ES-I3 (cell line): ENCODE results near the gene TRIM50.
"Not testable (repeated sequence)": the region's sequence is repeated elsewhere in the genome, so short reads cannot be mapped to it uniquely, and the experiment has no call there.

Experiments used
- H3K36me3 ChIP-seq: 2 replicates; pipeline ENCODE4 v1.6.1; 2013; ENCODE audit warnings: mild to moderate bottlenecking, low read length, control low read depth, moderate library complexity; ENCODE audit not compliant: insufficient read depth
- H3K4me1 ChIP-seq: 2 replicates; pipeline ENCODE4 v1.6.1; 2013; ENCODE audit warnings: mild to moderate bottlenecking, control low read depth, low read length; ENCODE audit not compliant: insufficient read depth
- H3K9ac ChIP-seq: 2 replicates; pipeline ENCODE4 v1.6.1; 2013; ENCODE audit warnings: low read depth, mild to moderate bottlenecking, low read length, moderate library complexity
- H3K9me3 ChIP-seq: 2 replicates; pipeline ENCODE4 v1.6.1; 2013; ENCODE audit warnings: mild to moderate bottlenecking, low read length, moderate library complexity; ENCODE audit not compliant: control insufficient read depth, insufficient read depth

Gene TRIM50

DNA sequence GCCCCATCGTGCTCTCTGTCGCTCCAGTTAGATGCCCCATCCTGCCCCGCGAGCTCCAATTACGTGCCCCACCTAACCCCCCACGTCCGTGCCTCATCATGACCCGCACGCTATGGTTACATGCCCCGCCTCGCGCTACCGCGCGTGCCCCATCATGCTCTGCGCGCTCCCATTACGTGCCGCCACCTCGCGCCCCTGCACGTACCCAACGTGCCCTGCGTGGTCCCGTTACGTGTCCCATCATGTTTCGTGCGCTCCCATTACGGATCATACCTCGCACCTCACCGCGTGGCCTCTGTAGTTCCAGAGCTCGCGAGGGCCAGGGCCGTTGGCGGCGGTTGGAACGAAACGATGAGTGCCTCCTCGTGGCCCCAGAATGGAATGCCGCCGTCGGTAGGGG, at the start of gene TRIM50, which contains the start of gene FKBP6:
TRIM50 (minus strand) TSS at position 161 of the 400 bp plus-strand sequence. CDS start 3,295 bp downstream, outside the sequence.
FKBP6 (plus strand) TSS at position 240 of the 400 bp plus-strand sequence. CDS start 268 bp downstream, outside the sequence.
- not testable (repeated sequence) for H3K36me3 ChIP-seq, H3K9ac ChIP-seq
- H3K4me1 ChIP-seq, result peaks cover 14% of the 10 kb centered on the region

GRCh38 chr7:73376671-73377412, 49.0 kb upstream of the TRIM50 start:
- no peaks in the 10 kb centered on the region for H3K9me3 ChIP-seq
- no peak overlapping the region for H3K9ac ChIP-seq
- no peaks in the 10 kb centered on the region for H3K36me3 ChIP-seq
- H3K4me1 ChIP-seq, result no peaks in the 10 kb centered on the region

More for the DNA sequence above, at the start of gene TRIM50, which contains the start of gene FKBP6:
- H3K9me3 ChIP-seq, result not testable (repeated sequence)

GRCh38 chr7:73376262-73376661, 48.4 kb upstream of the TRIM50 start:
- H3K4me1 ChIP-seq, H3K36me3 ChIP-seq, H3K9me3 ChIP-seq, H3K9ac ChIP-seq: not testable (repeated sequence)

DNA sequence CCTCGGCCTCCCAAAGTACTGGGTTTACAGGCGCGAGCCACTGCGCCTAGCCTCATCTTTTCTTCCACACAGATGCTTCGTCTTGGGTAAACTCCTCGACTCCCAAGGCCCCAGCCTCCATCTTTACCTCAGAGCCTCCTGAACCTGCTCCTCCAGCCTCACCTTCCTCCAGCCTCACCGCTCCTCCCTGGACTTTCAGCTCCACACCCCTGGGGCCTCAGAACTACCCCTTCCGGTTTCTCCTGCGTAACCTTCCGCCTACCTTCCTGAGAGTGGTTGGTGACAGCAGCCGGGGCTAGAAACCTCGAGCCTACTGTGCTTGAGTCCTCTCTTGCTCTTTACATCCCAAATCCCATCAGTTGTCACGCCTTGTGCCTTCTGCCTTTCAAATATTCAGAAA, 45.9 kb upstream of the TRIM50 start:
- no peak overlapping the region for H3K9ac ChIP-seq
- H3K36me3 ChIP-seq, result no peaks in the 10 kb centered on the region
- no peaks in the 10 kb centered on the region for H3K9me3 ChIP-seq
- H3K4me1 ChIP-seq, result no peaks in the 10 kb centered on the region

DNA sequence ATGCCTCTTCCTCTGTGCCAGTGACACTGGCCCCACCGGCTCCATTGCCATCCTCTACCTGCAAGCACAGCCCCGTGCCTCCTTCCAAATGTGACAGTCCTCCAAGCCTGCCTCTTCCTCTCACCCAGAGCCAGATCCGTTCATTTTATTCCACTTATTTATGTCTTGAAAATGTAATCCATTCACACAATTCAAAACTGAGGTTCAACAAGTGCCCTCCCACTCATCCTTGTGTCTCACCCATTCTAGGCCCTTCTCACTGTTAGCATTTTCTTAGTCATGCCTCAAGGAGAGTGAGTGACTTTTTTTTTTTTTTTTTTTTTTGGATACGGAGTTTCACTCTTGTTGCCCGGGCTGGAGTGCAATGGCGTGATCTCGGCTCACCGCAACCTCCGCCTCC, 41.7 kb upstream of the TRIM50 start:
- Histone ChIP-seq H3K36me3 (no peaks in the 10 kb centered on the region), H3K9ac (no peak overlapping the region), H3K9me3 (no peaks in the 10 kb centered on the region), H3K4me1 (no peaks in the 10 kb centered on the region)

DNA sequence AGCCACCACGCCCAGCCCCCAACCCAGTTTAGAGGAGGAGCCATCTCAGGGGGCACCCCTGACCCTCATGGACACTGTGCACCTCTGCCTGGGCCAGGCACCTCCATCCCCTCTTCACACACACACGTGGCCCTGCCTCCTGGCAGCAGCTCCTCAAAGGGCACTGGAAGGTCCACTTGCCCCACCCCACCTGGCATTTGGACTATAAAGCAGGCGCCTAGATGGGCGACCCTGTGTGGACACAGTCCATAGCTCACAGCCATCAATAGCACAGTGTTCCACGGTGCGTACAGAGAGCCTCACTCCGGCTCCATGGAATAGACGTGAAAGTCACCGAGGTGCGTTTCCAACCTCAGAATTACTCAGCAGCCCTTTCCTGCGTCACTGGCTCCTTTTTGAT, 41.1 kb upstream of the TRIM50 start:
- Histone ChIP-seq H3K36me3 (no peaks in the 10 kb centered on the region), H3K4me1 (no peaks in the 10 kb centered on the region), H3K9ac (no peak overlapping the region), H3K9me3 (no peaks in the 10 kb centered on the region)

DNA sequence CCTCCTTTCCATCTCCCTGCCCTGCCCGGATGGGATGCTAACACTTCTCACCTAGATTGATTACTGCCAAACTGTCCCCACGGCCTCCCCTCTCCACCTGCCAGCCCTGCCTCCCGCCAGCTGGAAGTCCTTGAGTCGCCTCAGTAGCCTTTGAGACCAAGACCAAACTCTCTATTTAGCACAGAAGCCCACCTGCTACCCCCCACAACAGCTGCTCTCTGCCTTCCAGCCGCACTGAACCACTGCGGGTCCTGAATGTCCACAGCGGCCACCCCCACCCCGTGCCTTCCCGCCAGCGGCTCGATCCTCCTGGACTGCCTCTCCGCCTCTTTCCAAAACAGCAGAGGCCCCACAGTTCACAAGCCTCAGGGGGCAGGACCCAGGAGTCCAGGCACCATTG, 39.1 kb upstream of the TRIM50 start:
- Histone ChIP-seq H3K36me3 (no peaks in the 10 kb centered on the region), H3K9ac (no peak overlapping the region), H3K9me3 (no peaks in the 10 kb centered on the region), H3K4me1 (no peaks in the 10 kb centered on the region)

DNA sequence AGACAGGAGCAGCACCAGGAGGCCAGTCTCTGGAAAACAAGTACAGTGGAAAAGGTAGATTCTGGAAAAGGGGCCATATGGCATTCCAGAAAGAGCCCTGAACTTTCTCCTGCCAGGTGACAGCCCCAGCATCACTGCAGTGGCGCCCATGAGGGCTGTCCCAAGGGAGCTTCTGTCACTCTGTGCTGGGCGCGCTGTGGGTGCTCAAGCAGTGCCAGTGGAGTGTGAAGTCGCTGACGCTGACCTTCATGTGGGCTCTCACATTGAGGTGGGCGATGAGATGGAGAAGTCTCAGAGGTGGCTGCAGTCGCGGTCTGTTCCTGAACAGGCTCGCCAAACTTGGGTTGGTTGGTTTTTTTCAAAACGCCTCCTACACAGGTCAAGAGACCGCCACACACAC, 38.2 kb upstream of the TRIM50 start:
- H3K9me3 ChIP-seq, result no peaks in the 10 kb centered on the region
- H3K36me3 ChIP-seq, result no peaks in the 10 kb centered on the region
- H3K9ac ChIP-seq, result no peak overlapping the region
- no peaks in the 10 kb centered on the region for H3K4me1 ChIP-seq

- H3K9ac ChIP-seq, result no peak overlapping the region
Observed at GRCh38 chr7:73364006-73364728, 36.3 kb upstream of the TRIM50 start.

DNA sequence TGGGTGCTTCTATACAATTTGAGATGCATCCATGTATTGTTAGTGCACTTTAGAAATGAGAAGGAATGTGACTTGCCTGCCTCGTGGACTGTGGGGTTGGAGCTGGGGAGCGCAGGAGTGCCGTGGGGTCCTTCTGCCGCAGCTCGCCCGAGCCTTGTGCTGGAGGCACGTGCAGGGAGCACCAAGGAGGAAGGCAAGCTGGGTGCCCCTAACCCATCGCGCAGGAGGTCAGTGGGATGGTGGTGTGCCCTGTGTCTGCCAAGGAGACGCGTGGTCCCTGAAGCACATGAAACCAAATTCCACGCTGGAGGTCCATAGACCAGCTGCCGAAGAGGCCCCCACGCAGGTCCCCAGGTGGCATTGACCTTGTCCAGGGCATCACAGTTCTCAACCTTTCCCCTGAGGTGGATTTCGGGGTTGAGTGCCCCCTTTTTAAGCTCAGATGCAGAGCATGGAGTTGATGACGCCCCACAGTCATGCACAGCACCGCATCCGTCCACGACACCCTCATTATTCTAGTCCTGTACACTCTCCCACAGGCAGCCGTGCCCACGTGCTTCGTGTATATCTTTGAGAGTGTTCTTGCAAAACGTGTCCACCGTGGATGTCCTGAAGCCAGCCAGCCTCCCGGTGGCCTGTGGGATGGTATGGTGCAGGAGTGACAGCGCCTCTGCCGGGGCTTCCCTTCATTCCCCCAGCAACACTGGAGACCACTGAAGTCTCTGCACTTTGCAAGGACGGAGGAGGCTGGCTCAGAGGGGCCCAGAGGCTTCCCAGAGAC, 35.5 kb upstream of the TRIM50 start:
- H3K36me3 ChIP-seq, result no peaks in the 10 kb centered on the region
- no peak overlapping the region for H3K9ac ChIP-seq
- no peaks in the 10 kb centered on the region for H3K9me3 ChIP-seq
- H3K4me1 ChIP-seq, result 0 out of 2 replicates have a peak, but pooled peaks cover 1% of the 10 kb centered on the region

More at GRCh38 chr7:73364006-73364728, 36.3 kb upstream of the TRIM50 start:
- no peaks in the 10 kb centered on the region for H3K9me3 ChIP-seq
- H3K36me3 ChIP-seq, result no peaks in the 10 kb centered on the region
- no peaks in the 10 kb centered on the region for H3K4me1 ChIP-seq

GRCh38 chr7:73360590-73360989, 32.7 kb upstream of the TRIM50 start:
- not testable (repeated sequence) for H3K9ac ChIP-seq, H3K9me3 ChIP-seq, H3K4me1 ChIP-seq, H3K36me3 ChIP-seq

GRCh38 chr7:73359746-73360375, 32.0 kb upstream of the TRIM50 start:
- Histone ChIP-seq H3K9me3 (no peaks in the 10 kb centered on the region), H3K9ac (no peak overlapping the region), H3K36me3 (no peaks in the 10 kb centered on the region), H3K4me1 (peaks cover 5% of the 10 kb centered on the region; the same call in 1 of the 2 replicates)

DNA sequence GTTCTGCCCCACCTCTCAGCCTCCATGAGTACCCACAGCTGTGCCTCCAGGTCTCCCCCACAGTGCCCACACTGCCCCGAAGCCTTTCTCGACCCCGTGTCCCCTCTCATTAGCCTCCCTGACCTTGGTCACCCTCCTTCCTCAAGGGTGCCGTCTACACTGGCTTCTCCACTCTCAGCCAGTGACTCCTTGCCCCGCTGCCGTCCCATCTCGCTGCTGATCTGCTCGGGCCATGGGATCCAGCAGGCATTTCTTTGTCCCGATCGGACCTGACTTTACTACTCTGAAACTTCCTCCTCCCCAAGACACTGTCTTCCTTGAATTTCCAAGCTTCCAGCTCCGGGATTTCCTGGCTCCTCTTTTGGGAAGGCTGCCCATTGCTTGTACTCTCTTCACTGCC, 31.4 kb upstream of the TRIM50 start:
- Histone ChIP-seq H3K9ac (no peak overlapping the region), H3K9me3 (no peaks in the 10 kb centered on the region), H3K36me3 (no peaks in the 10 kb centered on the region), H3K4me1 (peaks cover 5% of the 10 kb centered on the region; the same call in 1 of the 2 replicates)
